ENCODE results near the gene CUZD1.

DNA sequence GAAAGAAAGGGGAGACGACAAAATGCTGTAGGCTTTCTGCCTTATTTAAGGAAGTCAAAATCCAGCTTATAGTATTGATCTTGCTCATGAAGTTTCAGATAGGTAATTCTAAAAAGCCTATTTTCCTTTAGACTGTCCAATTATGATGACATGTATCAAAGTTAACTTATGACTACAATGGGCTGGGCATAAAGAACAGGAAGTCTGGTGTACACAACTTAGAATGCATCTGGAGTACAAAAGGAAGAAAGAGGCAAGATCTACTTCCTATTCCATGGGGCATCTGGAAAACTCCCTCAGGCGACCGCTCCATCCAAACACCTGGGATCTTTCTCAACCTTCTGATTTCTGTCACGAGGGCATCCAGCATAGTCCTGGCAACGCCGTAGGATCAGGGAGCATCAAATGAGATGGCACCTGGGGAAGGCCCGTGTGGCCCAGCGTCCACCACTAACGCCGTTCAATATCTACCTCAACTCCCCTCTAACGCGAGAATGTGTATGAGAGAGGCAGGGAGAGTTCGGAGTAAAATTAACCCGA, 33.2 kb upstream of the CUZD1 start:
- no peak for TF ChIP-seq EP300 (IDR thresholded peaks at IDR 0.05)
- TF ChIP-seq, protein P1, sequence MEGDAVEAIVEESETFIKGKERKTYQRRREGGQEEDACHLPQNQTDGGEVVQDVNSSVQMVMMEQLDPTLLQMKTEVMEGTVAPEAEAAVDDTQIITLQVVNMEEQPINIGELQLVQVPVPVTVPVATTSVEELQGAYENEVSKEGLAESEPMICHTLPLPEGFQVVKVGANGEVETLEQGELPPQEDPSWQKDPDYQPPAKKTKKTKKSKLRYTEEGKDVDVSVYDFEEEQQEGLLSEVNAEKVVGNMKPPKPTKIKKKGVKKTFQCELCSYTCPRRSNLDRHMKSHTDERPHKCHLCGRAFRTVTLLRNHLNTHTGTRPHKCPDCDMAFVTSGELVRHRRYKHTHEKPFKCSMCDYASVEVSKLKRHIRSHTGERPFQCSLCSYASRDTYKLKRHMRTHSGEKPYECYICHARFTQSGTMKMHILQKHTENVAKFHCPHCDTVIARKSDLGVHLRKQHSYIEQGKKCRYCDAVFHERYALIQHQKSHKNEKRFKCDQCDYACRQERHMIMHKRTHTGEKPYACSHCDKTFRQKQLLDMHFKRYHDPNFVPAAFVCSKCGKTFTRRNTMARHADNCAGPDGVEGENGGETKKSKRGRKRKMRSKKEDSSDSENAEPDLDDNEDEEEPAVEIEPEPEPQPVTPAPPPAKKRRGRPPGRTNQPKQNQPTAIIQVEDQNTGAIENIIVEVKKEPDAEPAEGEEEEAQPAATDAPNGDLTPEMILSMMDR (IDR thresholded peaks at IDR 0.05) = no peak
- TF ChIP-seq POLR2A (IDR thresholded peaks at IDR 0.05; ENCODE audit: low read depth) = no peak

All from esophagus muscularis mucosa (tissue), 4 donors.